HepG2 (cell line): ENCODE data around the gene TEF. TPM values are rescaled to one million over a fixed set of nuclear protein-coding genes. Genes with fewer than 3 reads are reported as not detected.

Experiments
- ATAC-seq: fragments of 200-7000 bp; cut with Tn5 transposase; 3 replicates; pipeline ENCODE4 v1.9.1; 2020; ENCODE audit warnings: mild to moderate bottlenecking, moderate library complexity
- BruUV-seq: library from RNA; stranded (reverse); fragments of 400-500 nt; replicated peaks from 2 replicates; lab custom pipeline; 2021; lab: Mats Ljungman, UMichigan
- CTCF ChIA-PET: fragments of 300-600 bp; formaldehyde crosslinking; extraction: SDS; loops from one replicate; lab custom pipeline; 2021; ENCODE audit warnings: low total read pairs, inconsistent platforms, low intra/inter-chr PET ratio; lab: Yijun Ruan, JAX
- POLR2A ChIA-PET: fragments of 350-600 bp; sonication (Branson Sonifier 250); formaldehyde crosslinking; loops from one replicate; lab custom pipeline; 2020; ENCODE audit warnings: antibody characterized with exemption, inconsistent platforms; lab: Yijun Ruan, JAX
- DNase-seq: peaks from one replicate; pipeline ENCODE4 v3.0.0-alpha.2; 2015; ENCODE audit warnings: low spot score
- FAIRE-seq: peaks from 3 replicates; lab custom pipeline; 2011; peaks lifted over from hg19 to GRCh38; lab: Jason Lieb, UNC
- H2AFZ ChIP-seq: one replicate; pipeline ENCODE4 v1.6.1; 2011; ENCODE audit warnings: low read length, inconsistent platforms
- H3K27ac ChIP-seq: fragments of 300-600 bp; 3 replicates; pipeline ENCODE4 v1.8.0; 2011; ENCODE audit warnings: mixed run types, mild to moderate bottlenecking, mixed read lengths, low read length, inconsistent platforms; ENCODE audit not compliant: insufficient read depth; ENCODE audit errors: extremely low read length
- H3K27me3 ChIP-seq, 2 experiments: fragments of 200-600 bp in 1 of 2; 2 replicates in 1 of 2; 3 replicates in 1 of 2; pipeline versions ENCODE4 v1.6.0 to v1.8.0; 2011; ENCODE audit warnings: low read length in 2 of 2, mild to moderate bottlenecking in 2 of 2, moderate library complexity in 2 of 2, inconsistent platforms in 1 of 2; ENCODE audit not compliant: insufficient read depth in 2 of 2, control insufficient read depth in 1 of 2
- H3K36me3 ChIP-seq, 2 experiments: fragments of 200-600 bp in 1 of 2; replicated peaks in 1 of 2; 2 replicates in 1 of 2; 3 replicates in 1 of 2; pipeline versions ENCODE4 v1.5.1 to v1.8.0; 2011; ENCODE audit warnings: low read length in 2 of 2, inconsistent platforms in 1 of 2; ENCODE audit not compliant: insufficient read depth in 2 of 2, control insufficient read depth in 1 of 2
- H3K4me1 ChIP-seq: 2 replicates; pipeline ENCODE4 v1.5.1; 2012; ENCODE audit warnings: low read length, inconsistent platforms; ENCODE audit not compliant: insufficient read depth
- H3K4me2 ChIP-seq: 2 replicates; pipeline ENCODE4 v1.6.0; 2011; ENCODE audit warnings: low read depth, low read length, inconsistent platforms
- H3K4me3 ChIP-seq, 3 experiments: fragments of 200-600 bp in 1 of 3; sonication (generic), shearing (Covaris generic) in 1 of 3; replicated peaks in 1 of 3; 2 replicates each; pipeline ENCODE4 v1.5.1; 2011 to 2016; ENCODE audit warnings: low read length in 3 of 3, inconsistent platforms in 2 of 3, low read depth in 2 of 3, mild to moderate bottlenecking in 2 of 3, control low read depth in 1 of 3, mixed read lengths in 1 of 3; ENCODE audit not compliant: insufficient read depth in 1 of 3
- H3K79me2 ChIP-seq: one replicate; pipeline ENCODE4 v1.6.1; 2011; ENCODE audit warnings: low read length, inconsistent platforms; ENCODE audit not compliant: insufficient read depth
- H3K9ac ChIP-seq: 2 replicates; pipeline ENCODE4 v1.6.0; 2011; ENCODE audit warnings: mild to moderate bottlenecking, low read depth, low read length, inconsistent platforms; ENCODE audit not compliant: insufficient read depth
- H3K9me3 ChIP-seq: 2 replicates; pipeline ENCODE4 v1.5.1; 2012; ENCODE audit warnings: mild to moderate bottlenecking, low read length
- H4K20me1 ChIP-seq: 2 replicates; pipeline ENCODE4 v1.6.0; 2011; ENCODE audit warnings: inconsistent platforms, mild to moderate bottlenecking, low read length, moderate library complexity; ENCODE audit not compliant: insufficient read depth
- GABPA ChIP-seq, 2 experiments: IDR thresholded peaks; 2 replicates each; pipeline ENCODE4 v1.6.1; 2011 to 2016; ENCODE audit warnings: low read depth in 2 of 2, low read length in 1 of 2, missing biosample characterization in 1 of 2, missing genetic modification characterization in 1 of 2
- KDM5A ChIP-seq: fragments of 200-600 bp; sonication (generic); IDR thresholded peaks from 2 replicates; pipeline ENCODE4 v1.7.0; 2018; ENCODE audit warnings: antibody characterized with exemption, mild to moderate bottlenecking, low read length, borderline replicate concordance
- NCOA5 ChIP-seq: sonication (generic); formaldehyde crosslinking; IDR thresholded peaks from 2 replicates; pipeline ENCODE4 v1.4.0; 2020; ENCODE audit warnings: missing genetic modification reagents
- POGZ ChIP-seq: sonication (generic); formaldehyde crosslinking; IDR thresholded peaks from 2 replicates; pipeline ENCODE4 v1.4.0; 2020; ENCODE audit warnings: mild to moderate bottlenecking, missing genetic modification reagents
- RAD21 ChIP-seq: fragments of 450-650 bp; formaldehyde crosslinking; IDR thresholded peaks from 2 replicates; pipeline ENCODE4 v1.5.0; 2020; ENCODE audit warnings: mild to moderate bottlenecking
- RARG ChIP-seq: sonication (generic); formaldehyde crosslinking; IDR thresholded peaks from 2 replicates; pipeline ENCODE4 v1.4.0; 2020; ENCODE audit warnings: low read depth, mild to moderate bottlenecking, missing genetic modification reagents
- SALL1 ChIP-seq: sonication (generic); formaldehyde crosslinking; IDR thresholded peaks from 2 replicates; pipeline ENCODE4 v1.8.0; 2022; ENCODE audit warnings: mild to moderate bottlenecking, missing genetic modification reagents
- TEAD3 ChIP-seq: optimal IDR thresholded peaks from 2 replicates; pipeline ENCODE3; 2016; ENCODE audit warnings: borderline replicate concordance
- U2AF2 ChIP-seq: fragments of 200-400 bp; formaldehyde crosslinking; IDR thresholded peaks from 2 replicates; pipeline ENCODE4 v1.6.1; 2017; ENCODE audit warnings: low read depth, mild to moderate bottlenecking, low read length
- ZBTB20 ChIP-seq: sonication (generic); formaldehyde crosslinking; IDR thresholded peaks from 2 replicates; pipeline ENCODE4 v1.8.1; 2023; ENCODE audit warnings: missing genetic modification reagents, low read depth, mild to moderate bottlenecking, borderline replicate concordance
- ZC3H4 ChIP-seq: sonication (generic); formaldehyde crosslinking; IDR thresholded peaks from 2 replicates; pipeline ENCODE4 v1.4.0; 2020; ENCODE audit warnings: missing genetic modification reagents, borderline replicate concordance
- ZNF572 ChIP-seq: sonication (generic); formaldehyde crosslinking; IDR thresholded peaks from 2 replicates; pipeline ENCODE4 v1.5.1; 2020; ENCODE audit warnings: mild to moderate bottlenecking, missing genetic modification reagents
- ZNF891 ChIP-seq: sonication (generic); formaldehyde crosslinking; IDR thresholded peaks from 2 replicates; pipeline ENCODE4 v1.5.0; 2020; ENCODE audit warnings: mild to moderate bottlenecking, missing genetic modification reagents
- WGBS: methylation state at CpG from one replicate; pipeline ENCODE4 v1.1.6; 2017; ENCODE audit warnings: low lambda C conversion rate; 5-methylcytosine and 5-hydroxymethylcytosine counted together
- in situ Hi-C: cut with HindIII; loops from 2 replicates; pipeline ENCODE4 v1.10.0; 2017; ENCODE audit warnings: low pct_unique_long_range_greater_than_20kb; ENCODE audit not compliant: extremely low pct_ligation_motif_present
- intact Hi-C: fragments of 100-400 bp; cut with micrococcal nuclease; formaldehyde crosslinking; loops from one replicate; pipeline ENCODE4 v1.10.0; 2022; ENCODE audit not compliant: unreplicated experiment
- polyA plus RNA-seq, 8 experiments: library from polyadenylated mRNA; depleted of rRNA in 3 of 8; stranded (reverse) in 7 of 8; unstranded in 1 of 8; fragments of >200 nt; fragmentation: Illumina TruSeq in 4 of 8; extraction: Trizol in 4 of 8; gene quantifications; 2 replicates each; pipeline versions ENCODE4 v1.2.1 to v1.2.3, GENCODE V29; 2011 to 2016; ENCODE audit warnings: low read depth in 4 of 8, missing spikeins in 1 of 8, mixed read lengths in 1 of 8; ENCODE audit not compliant: insufficient read depth in 1 of 8
- total RNA-seq, 5 experiments: library from RNA; depleted of rRNA; stranded (reverse); fragments of >200 nt; fragmentation: Illumina TruSeq; extraction: Trizol; gene quantifications; 2 replicates each; pipeline ENCODE4 v1.2.3, GENCODE V29; 2016; ENCODE audit warnings: low read depth in 1 of 5
- TF ChIP-seq, protein P1 (sequence below), 2 experiments: sonication (generic) in 1 of 2; formaldehyde crosslinking in 1 of 2; IDR thresholded peaks; 2 replicates each; pipeline versions ENCODE4 v1.5.1 to v1.6.1; 2011 to 2020; ENCODE audit warnings: borderline replicate concordance in 1 of 2, low read depth in 1 of 2, low read length in 1 of 2, mild to moderate bottlenecking in 1 of 2, missing genetic modification reagents in 1 of 2, moderate library complexity in 1 of 2
- TF ChIP-seq, protein P2 (sequence below): sonication (generic); formaldehyde crosslinking; conservative IDR thresholded peaks from 2 replicates; pipeline ENCODE4 v1.8.0; 2022; ENCODE audit warnings: missing genetic modification reagents
- TF ChIP-seq, protein P3 (sequence below): IDR thresholded peaks from 2 replicates; pipeline ENCODE4 v1.6.1; 2016; ENCODE audit warnings: low read depth, borderline replicate concordance

Gene TEF
- total and polyA plus RNA-seq, 2 of the 13 experiments (the other 11 are each of a cell fraction or from before 2014, with no cell fraction given) = 7.6 to 11.2 TPM

DNA sequence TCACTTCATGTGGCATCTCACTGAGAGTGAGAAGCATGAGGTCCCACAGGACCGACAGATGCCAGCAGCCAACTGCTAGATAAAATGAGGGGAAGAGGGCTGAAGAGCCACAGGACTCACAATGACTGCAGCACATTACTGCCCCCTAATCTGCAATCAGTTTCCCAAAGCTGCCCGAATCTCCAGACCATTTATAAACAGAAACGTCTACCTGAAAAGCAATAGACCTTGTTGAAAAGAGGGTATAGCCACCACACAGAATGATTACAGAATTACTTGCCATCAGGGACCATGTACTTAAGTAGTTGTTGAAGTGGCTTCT lies 12.4 kb upstream of the TEF start:
- ATAC-seq (no peak), FAIRE-seq (no peak), DNase-seq (no peak)
- ChIA-PET CTCF (no interaction called here), POLR2A (interaction anchor here (7.5 kb wide), 1 partner anchor 12 kb away, joined by 135 read pairs; the partner anchor contains the start of gene TEF)
- no TSS peak for BruUV-seq
- H3K9ac ChIP-seq = no peak overlapping the region
- H3K9me3 ChIP-seq = no peaks in the 10 kb centered on the region
- H3K36me3 ChIP-seq = no peaks in the 10 kb centered on the region
- no peak overlapping the region for H2AFZ ChIP-seq
- no peak overlapping the region for H3K27ac ChIP-seq
- in situ Hi-C loops (no loop called here), intact Hi-C loops (loop anchor here (10.0 kb wide), 1 partner anchor 65 kb away; the partner anchor contains the start of gene ZC3H7B)
- WGBS = 25% methylated on average over 3 of the region's 3 CpGs
- peaks cover 41% of the 10 kb centered on the region for H3K4me1 ChIP-seq
- no peak overlapping the region for H3K4me3 ChIP-seq
- no peaks in the 10 kb centered on the region for H3K79me2 ChIP-seq
- TF ChIP-seq U2AF2 = no peak
- TF ChIP-seq GABPA (IDR thresholded peaks at IDR 0.05; ENCODE audit: low read depth, low read length) = no peak
- no peak for TF ChIP-seq GABPA (CRISPR knock-in tag; IDR thresholded peaks at IDR 0.05; ENCODE audit: low read depth)
- no peak for TF ChIP-seq ZC3H4
- no peak for TF ChIP-seq KDM5A
- TF ChIP-seq NCOA5 (CRISPR knock-in tag) = no peak
- no peak for TF ChIP-seq POGZ
- TF ChIP-seq TEAD3 (CRISPR knock-in tag) = no peak
- TF ChIP-seq, protein P1, sequence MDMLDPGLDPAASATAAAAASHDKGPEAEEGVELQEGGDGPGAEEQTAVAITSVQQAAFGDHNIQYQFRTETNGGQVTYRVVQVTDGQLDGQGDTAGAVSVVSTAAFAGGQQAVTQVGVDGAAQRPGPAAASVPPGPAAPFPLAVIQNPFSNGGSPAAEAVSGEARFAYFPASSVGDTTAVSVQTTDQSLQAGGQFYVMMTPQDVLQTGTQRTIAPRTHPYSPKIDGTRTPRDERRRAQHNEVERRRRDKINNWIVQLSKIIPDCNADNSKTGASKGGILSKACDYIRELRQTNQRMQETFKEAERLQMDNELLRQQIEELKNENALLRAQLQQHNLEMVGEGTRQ (IDR thresholded peaks at IDR 0.05; ENCODE audit: low read depth, low read length) = no peak
- TF ChIP-seq, protein P1 (CRISPR knock-in tag; IDR thresholded peaks at IDR 0.05; ENCODE audit: borderline replicate concordance) = no peak
- TF ChIP-seq, protein P2, sequence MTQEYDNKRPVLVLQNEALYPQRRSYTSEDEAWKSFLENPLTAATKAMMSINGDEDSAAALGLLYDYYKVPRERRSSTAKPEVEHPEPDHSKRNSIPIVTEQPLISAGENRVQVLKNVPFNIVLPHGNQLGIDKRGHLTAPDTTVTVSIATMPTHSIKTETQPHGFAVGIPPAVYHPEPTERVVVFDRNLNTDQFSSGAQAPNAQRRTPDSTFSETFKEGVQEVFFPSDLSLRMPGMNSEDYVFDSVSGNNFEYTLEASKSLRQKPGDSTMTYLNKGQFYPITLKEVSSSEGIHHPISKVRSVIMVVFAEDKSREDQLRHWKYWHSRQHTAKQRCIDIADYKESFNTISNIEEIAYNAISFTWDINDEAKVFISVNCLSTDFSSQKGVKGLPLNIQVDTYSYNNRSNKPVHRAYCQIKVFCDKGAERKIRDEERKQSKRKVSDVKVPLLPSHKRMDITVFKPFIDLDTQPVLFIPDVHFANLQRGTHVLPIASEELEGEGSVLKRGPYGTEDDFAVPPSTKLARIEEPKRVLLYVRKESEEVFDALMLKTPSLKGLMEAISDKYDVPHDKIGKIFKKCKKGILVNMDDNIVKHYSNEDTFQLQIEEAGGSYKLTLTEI (CRISPR knock-in tag) = no peak
- no peak for TF ChIP-seq ZNF891
- no peak for TF ChIP-seq ZBTB20 (CRISPR knock-in tag)
- TF ChIP-seq RARG = no peak
- no peak for TF ChIP-seq ZNF572 (CRISPR knock-in tag)
- TF ChIP-seq SALL1 (CRISPR knock-in tag) = no peak
- no peak for TF ChIP-seq RAD21 (CRISPR knock-in tag)
- TF ChIP-seq, protein P3, sequence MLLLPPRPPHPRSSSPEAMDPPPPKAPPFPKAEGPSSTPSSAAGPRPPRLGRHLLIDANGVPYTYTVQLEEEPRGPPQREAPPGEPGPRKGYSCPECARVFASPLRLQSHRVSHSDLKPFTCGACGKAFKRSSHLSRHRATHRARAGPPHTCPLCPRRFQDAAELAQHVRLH (CRISPR knock-in tag) = no peak
- no peak overlapping the region for H3K4me2 ChIP-seq
- no peaks in the 10 kb centered on the region; a peak in 1 of 5 replicates for H3K27me3 ChIP-seq
- H4K20me1 ChIP-seq = no peaks in the 10 kb centered on the region
